SU-DHL-6 (cell line): ENCODE data around the gene FZD10.

Experiments
- H2AFZ ChIP-seq: fragments of 200-600 bp; sonication (generic); 2 replicates; pipeline ENCODE4 v1.6.1; 2014; ENCODE audit warnings: low read depth, mild to moderate bottlenecking, moderate library complexity, mixed read lengths, antibody characterized with exemption, low read length; ENCODE audit not compliant: severe bottlenecking
- H3F3A ChIP-seq: fragments of 200-600 bp; shearing (Covaris generic); 2 replicates; pipeline ENCODE4 v1.6.0; 2016; ENCODE audit warnings: antibody characterized with exemption, mild to moderate bottlenecking; ENCODE audit not compliant: insufficient read depth
- H3K27ac ChIP-seq: fragments of 200-600 bp; sonication (generic); 2 replicates; pipeline ENCODE4 v1.5.1; 2016; ENCODE audit warnings: low read depth, mild to moderate bottlenecking, low read length, moderate library complexity, mixed read lengths
- H3K27me3 ChIP-seq: fragments of 200-600 bp; sonication (generic), shearing (Covaris generic); 2 replicates; pipeline ENCODE4 v1.6.0; 2014; ENCODE audit warnings: mild to moderate bottlenecking, low read length
- H3K36me3 ChIP-seq: fragments of 200-600 bp; sonication (generic); 2 replicates; pipeline ENCODE4 v1.6.1; 2014; ENCODE audit warnings: mild to moderate bottlenecking, low read length, mixed read lengths
- H3K4me2 ChIP-seq: fragments of 300-600, 200-600 bp; shearing (Covaris generic), sonication (generic); 2 replicates; pipeline ENCODE4 v1.6.0; 2014; ENCODE audit warnings: low read length, low read depth, mild to moderate bottlenecking; ENCODE audit not compliant: poor library complexity, severe bottlenecking
- H3K4me3 ChIP-seq: fragments of 200-600 bp; sonication (generic); 2 replicates; pipeline ENCODE4 v1.5.1; 2014; ENCODE audit warnings: antibody characterized with exemption, low read length, mild to moderate bottlenecking, mixed read lengths; ENCODE audit not compliant: insufficient read depth, poor library complexity, severe bottlenecking
- H3K79me2 ChIP-seq: fragments of 200-600 bp; sonication (generic); 2 replicates; pipeline ENCODE4 v1.6.1; 2014; ENCODE audit warnings: mild to moderate bottlenecking, low read length, moderate library complexity; ENCODE audit not compliant: insufficient read depth
- H3K9ac ChIP-seq: fragments of 200-600 bp; sonication (generic); 2 replicates; pipeline ENCODE4 v1.7.0; 2014; ENCODE audit warnings: mild to moderate bottlenecking, low read length
- H3K9me2 ChIP-seq: fragments of 200-600 bp; sonication (generic); replicated peaks from 2 replicates; pipeline ENCODE4 v1.6.1; 2014; ENCODE audit warnings: low read length; ENCODE audit not compliant: insufficient read depth
- H3K9me3 ChIP-seq: fragments of 200-600 bp; sonication (generic); 2 replicates; pipeline ENCODE4 v1.6.1; 2014; ENCODE audit warnings: low read length, mixed read lengths; ENCODE audit not compliant: insufficient read depth
- H4K20me1 ChIP-seq: fragments of 200-600 bp; sonication (generic); 2 replicates; pipeline ENCODE4 v1.6.1; 2014; ENCODE audit warnings: low read depth, mild to moderate bottlenecking, antibody characterized with exemption, low read length, moderate library complexity, mixed read lengths
- EZH2phosphoT487 ChIP-seq: fragments of 200-600 bp; sonication (generic), shearing (Covaris generic); conservative IDR thresholded peaks from 2 replicates; pipeline ENCODE4 v1.6.1; 2018; ENCODE audit warnings: mild to moderate bottlenecking, antibody characterized with exemption, low read length, moderate library complexity, mixed read lengths
- TF ChIP-seq, protein P1 (sequence below): fragments of 200-600 bp; sonication (generic); IDR thresholded peaks from one replicate; pipeline ENCODE4 v1.5.1; 2017; ENCODE audit warnings: antibody characterized with exemption, mild to moderate bottlenecking, low read length, moderate library complexity; ENCODE audit not compliant: insufficient read depth, poor library complexity, severe bottlenecking

FZD10 gene

DNA sequence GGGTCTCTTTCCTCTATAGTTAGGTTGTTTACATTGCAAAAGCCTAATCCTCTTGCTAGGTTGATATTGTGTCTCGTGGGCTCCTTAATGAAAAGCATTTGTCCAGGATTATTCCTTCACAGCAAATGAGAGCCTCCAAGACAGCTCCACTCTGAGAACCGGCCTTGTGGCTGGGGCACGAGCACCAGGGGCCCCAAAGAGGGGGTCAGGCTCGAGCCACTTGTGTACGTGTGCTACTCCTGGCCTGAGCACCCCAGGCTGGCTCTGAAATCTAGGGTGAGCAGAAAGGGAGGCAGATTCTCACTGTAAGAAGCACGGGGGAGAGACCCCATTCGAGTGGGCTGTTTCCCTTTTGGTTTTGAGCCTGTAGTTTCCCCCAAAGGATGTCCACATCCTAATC is 45.0 kb upstream of the FZD10 start:
- Histone ChIP-seq H3K79me2 (no peaks in the 10 kb centered on the region), H3K9me2 (no peaks in the 10 kb centered on the region), H3K4me2 (no peak overlapping the region), H3K27ac (no peak overlapping the region), H3K9ac (no peak overlapping the region), H3F3A (no peaks in the 10 kb centered on the region), H2AFZ (no peak overlapping the region), H3K36me3 (no peaks in the 10 kb centered on the region), H3K4me3 (no peak overlapping the region), H3K9me3 (no peaks in the 10 kb centered on the region), H3K27me3 (no peaks in the 10 kb centered on the region), H4K20me1 (no peaks in the 10 kb centered on the region)
- TF ChIP-seq EZH2phosphoT487: no peak
- TF ChIP-seq, protein P1, sequence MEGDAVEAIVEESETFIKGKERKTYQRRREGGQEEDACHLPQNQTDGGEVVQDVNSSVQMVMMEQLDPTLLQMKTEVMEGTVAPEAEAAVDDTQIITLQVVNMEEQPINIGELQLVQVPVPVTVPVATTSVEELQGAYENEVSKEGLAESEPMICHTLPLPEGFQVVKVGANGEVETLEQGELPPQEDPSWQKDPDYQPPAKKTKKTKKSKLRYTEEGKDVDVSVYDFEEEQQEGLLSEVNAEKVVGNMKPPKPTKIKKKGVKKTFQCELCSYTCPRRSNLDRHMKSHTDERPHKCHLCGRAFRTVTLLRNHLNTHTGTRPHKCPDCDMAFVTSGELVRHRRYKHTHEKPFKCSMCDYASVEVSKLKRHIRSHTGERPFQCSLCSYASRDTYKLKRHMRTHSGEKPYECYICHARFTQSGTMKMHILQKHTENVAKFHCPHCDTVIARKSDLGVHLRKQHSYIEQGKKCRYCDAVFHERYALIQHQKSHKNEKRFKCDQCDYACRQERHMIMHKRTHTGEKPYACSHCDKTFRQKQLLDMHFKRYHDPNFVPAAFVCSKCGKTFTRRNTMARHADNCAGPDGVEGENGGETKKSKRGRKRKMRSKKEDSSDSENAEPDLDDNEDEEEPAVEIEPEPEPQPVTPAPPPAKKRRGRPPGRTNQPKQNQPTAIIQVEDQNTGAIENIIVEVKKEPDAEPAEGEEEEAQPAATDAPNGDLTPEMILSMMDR: no peak

DNA sequence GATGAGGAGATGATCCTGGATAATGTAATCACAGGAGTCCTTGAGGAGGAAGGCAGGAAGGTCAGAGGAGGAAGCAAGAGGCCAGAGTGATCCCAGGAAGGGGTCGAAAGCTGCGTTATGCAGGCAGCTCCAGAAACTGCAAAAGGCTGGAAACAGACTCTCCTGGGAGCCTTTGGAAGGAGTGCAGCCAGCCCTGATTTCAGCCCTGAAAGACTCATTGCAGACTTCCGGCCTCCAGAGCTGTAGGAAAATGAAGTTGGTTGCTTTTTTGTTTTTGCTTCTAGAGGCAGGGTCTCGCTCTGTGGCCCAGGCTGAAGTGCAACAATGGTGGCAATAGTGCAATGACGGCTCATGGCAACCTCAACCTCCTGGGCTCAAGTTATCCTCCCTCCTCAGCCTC is 44.6 kb upstream of the FZD10 start:
- Histone ChIP-seq H3K4me3 (no peak overlapping the region), H3K9me3 (no peaks in the 10 kb centered on the region), H3K79me2 (no peaks in the 10 kb centered on the region), H3K27ac (no peak overlapping the region), H3K27me3 (no peaks in the 10 kb centered on the region), H3K36me3 (no peaks in the 10 kb centered on the region), H3K4me2 (no peak overlapping the region), H3K9me2 (no peaks in the 10 kb centered on the region), H4K20me1 (no peaks in the 10 kb centered on the region), H3F3A (no peaks in the 10 kb centered on the region), H3K9ac (no peak overlapping the region), H2AFZ (no peak overlapping the region)
- TF ChIP-seq EZH2phosphoT487: no peak
- TF ChIP-seq, protein P1: no peak

DNA sequence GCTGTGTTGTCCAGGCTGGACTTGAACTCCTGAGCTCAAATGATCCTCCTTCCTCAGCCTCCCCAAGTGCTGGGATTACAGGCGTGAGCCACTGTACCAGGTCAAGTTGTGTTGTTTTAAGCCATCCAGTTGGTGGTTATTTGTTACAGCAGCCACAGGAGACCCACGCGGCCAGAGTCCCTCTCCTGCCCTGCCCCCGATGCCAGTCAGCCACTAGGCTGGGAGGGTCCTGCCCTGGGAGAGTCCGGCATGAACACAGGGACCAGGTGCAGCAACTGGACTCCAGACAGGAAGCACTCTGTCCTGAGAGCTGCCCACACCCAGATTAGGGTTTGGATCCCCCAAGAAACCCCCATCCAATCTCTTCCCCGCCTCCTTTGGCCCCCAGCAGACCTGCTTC is 44.1 kb upstream of the FZD10 start:
- Histone ChIP-seq H3K36me3 (no peaks in the 10 kb centered on the region), H2AFZ (no peak overlapping the region), H4K20me1 (no peaks in the 10 kb centered on the region), H3K9me2 (no peaks in the 10 kb centered on the region), H3K27me3 (no peaks in the 10 kb centered on the region), H3K4me2 (no peak overlapping the region), H3K9me3 (no peaks in the 10 kb centered on the region), H3F3A (no peaks in the 10 kb centered on the region), H3K9ac (no peak overlapping the region), H3K4me3 (no peak overlapping the region), H3K27ac (no peak overlapping the region), H3K79me2 (no peaks in the 10 kb centered on the region)
- TF ChIP-seq EZH2phosphoT487: no peak
- TF ChIP-seq, protein P1: no peak
